Smooth muscle cell (in vitro differentiated cells): ENCODE data around the gene CACNA1G. TPM values are rescaled to one million over a fixed set of nuclear protein-coding genes. Genes with fewer than 3 reads are reported as not detected.

Experiments
- DNase-seq: peaks from one replicate; lab custom pipeline; 2025; ENCODE audit not compliant: unreplicated experiment; lab: John Stamatoyannopoulos, UW
- H2AFZ ChIP-seq: fragments of 200-600 bp; sonication (generic); 2 replicates; pipeline ENCODE4 v1.6.0; 2016; ENCODE audit warnings: antibody characterized with exemption, low read depth, mild to moderate bottlenecking
- H3F3A ChIP-seq: fragments of 200-600 bp; sonication (generic); 2 replicates; pipeline ENCODE4 v1.6.0; 2017; ENCODE audit warnings: antibody characterized with exemption, low read depth
- H3K27ac ChIP-seq: fragments of 200-600 bp; sonication (generic); 2 replicates; pipeline ENCODE4 v1.5.1; 2016; ENCODE audit warnings: low read depth, mild to moderate bottlenecking
- H3K27me3 ChIP-seq: fragments of 200-600 bp; sonication (generic); 2 replicates; pipeline ENCODE4 v1.6.1; 2016; ENCODE audit warnings: low read depth, mild to moderate bottlenecking
- H3K36me3 ChIP-seq: fragments of 200-600 bp; sonication (generic); 2 replicates; pipeline ENCODE4 v1.5.1; 2016; ENCODE audit warnings: low read depth
- H3K4me1 ChIP-seq: fragments of 200-600 bp; sonication (generic); 2 replicates; pipeline ENCODE4 v1.5.1; 2016; ENCODE audit warnings: low read depth
- H3K4me2 ChIP-seq: fragments of 200-600 bp; sonication (generic); 2 replicates; pipeline ENCODE4 v1.6.0; 2016; ENCODE audit warnings: mild to moderate bottlenecking
- H3K4me3 ChIP-seq: fragments of 200-600 bp; sonication (generic); 2 replicates; pipeline ENCODE4 v1.5.1; 2016; ENCODE audit warnings: mild to moderate bottlenecking
- H3K79me2 ChIP-seq: fragments of 200-600 bp; sonication (generic); 2 replicates; pipeline ENCODE4 v1.6.0; 2016; ENCODE audit warnings: low read depth, mild to moderate bottlenecking
- H3K9ac ChIP-seq: fragments of 200-600 bp; sonication (generic); 2 replicates; pipeline ENCODE4 v1.6.0; 2016; ENCODE audit warnings: low read depth
- H3K9me3 ChIP-seq: fragments of 200-600 bp; sonication (generic); replicated peaks from 2 replicates; pipeline ENCODE4 v1.5.1; 2016; ENCODE audit warnings: low read depth
- H4K20me1 ChIP-seq: fragments of 200-600 bp; sonication (generic); 2 replicates; pipeline ENCODE4 v1.6.0; 2016; ENCODE audit warnings: low read depth
- WGBS: methylation state at CpG from one replicate; pipeline ENCODE4 v1.1.7; 2016; ENCODE audit warnings: low lambda C conversion rate; 5-methylcytosine and 5-hydroxymethylcytosine counted together
- polyA plus RNA-seq: library from polyadenylated mRNA; unstranded; fragments of >200 nt; fragmentation: Nextera tagmentation; extraction: Ambion mirVana; gene quantifications from 2 replicates; pipeline ENCODE4 v1.2.1, GENCODE V29; 2016
- total RNA-seq: library from RNA; depleted of rRNA; stranded (reverse); fragments of >200 nt; gene quantifications from 2 replicates; pipeline ENCODE4 v1.2.3, GENCODE V29; 2014
- TF ChIP-seq, protein P1 (sequence below): fragments of 200-600 bp; sonication (generic); IDR thresholded peaks from 2 replicates; pipeline ENCODE4 v1.5.1; 2017; ENCODE audit warnings: borderline replicate concordance, mild to moderate bottlenecking, antibody characterized with exemption; ENCODE audit not compliant: insufficient read depth, poor library complexity, severe bottlenecking

The CACNA1G gene
- total and polyA plus RNA-seq, 2 experiments from 2014 or later, result 1.6 to 1.7 TPM

DNA sequence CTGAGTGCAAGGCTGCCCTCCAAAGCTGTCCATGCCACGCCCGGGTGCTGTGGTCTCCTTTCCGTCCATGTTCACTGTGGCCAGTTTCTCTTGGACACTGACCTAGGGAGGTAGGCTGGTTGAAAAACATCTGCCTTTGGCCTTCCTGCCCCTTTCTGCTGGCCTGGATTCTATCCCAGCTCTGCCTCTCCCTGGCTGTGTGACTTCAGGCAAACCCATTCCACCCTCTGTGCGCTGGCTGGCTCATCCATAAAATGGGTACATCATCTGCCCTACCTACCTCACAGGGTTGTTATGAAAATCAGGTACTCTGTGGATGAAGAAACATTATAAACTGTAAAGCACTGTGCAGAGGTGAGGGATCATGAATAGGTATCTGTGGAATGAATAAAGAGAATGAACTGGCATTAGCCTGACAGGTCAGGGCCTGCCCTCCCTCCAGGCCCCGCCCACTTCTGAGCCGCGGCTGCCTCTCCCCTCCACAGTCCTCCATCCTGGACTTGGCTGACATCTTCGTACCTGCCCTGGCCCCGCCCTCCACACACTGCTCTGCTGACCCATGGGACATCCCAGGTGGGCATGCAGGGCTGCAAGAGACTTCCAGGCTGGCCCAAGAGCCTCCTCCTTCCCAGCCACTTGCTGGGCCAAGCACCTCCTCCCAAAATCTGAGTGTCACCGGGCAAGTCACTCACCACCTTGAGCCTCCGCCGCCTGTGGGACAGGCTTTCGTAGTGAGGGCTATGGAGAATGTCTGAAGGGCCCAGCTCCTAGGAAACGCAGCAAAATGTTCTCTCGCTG, 20.6 kb upstream of the CACNA1G start:
- Histone ChIP-seq H3K9me3 (no peaks in the 10 kb centered on the region), H2AFZ (no peak overlapping the region), H3K36me3 (no peaks in the 10 kb centered on the region), H3K4me2 (no peak overlapping the region), H3K4me1 (peaks cover 14% of the 10 kb centered on the region), H3F3A (no peaks in the 10 kb centered on the region), H3K9ac (no peak overlapping the region), H3K27me3 (no peaks in the 10 kb centered on the region), H3K27ac (no peak overlapping the region), H3K79me2 (no peaks in the 10 kb centered on the region), H4K20me1 (no peaks in the 10 kb centered on the region), H3K4me3 (no peak overlapping the region)
- DNase-seq, result no peak
- 78% methylated on average over 14 of the region's 15 CpGs for WGBS
- TF ChIP-seq, protein P1, sequence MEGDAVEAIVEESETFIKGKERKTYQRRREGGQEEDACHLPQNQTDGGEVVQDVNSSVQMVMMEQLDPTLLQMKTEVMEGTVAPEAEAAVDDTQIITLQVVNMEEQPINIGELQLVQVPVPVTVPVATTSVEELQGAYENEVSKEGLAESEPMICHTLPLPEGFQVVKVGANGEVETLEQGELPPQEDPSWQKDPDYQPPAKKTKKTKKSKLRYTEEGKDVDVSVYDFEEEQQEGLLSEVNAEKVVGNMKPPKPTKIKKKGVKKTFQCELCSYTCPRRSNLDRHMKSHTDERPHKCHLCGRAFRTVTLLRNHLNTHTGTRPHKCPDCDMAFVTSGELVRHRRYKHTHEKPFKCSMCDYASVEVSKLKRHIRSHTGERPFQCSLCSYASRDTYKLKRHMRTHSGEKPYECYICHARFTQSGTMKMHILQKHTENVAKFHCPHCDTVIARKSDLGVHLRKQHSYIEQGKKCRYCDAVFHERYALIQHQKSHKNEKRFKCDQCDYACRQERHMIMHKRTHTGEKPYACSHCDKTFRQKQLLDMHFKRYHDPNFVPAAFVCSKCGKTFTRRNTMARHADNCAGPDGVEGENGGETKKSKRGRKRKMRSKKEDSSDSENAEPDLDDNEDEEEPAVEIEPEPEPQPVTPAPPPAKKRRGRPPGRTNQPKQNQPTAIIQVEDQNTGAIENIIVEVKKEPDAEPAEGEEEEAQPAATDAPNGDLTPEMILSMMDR, result no peak

- Histone ChIP-seq H3K27ac (no peak overlapping the region), H3K4me1 (peaks cover 14% of the 10 kb centered on the region), H3K9ac (no peak overlapping the region), H3K4me3 (peak overlapping the region; percentile 53), H2AFZ (no peak overlapping the region), H4K20me1 (no peaks in the 10 kb centered on the region), H3K27me3 (no peaks in the 10 kb centered on the region), H3K36me3 (no peaks in the 10 kb centered on the region), H3K4me2 (peak overlapping the region; percentile 86), H3K79me2 (no peaks in the 10 kb centered on the region), H3K9me3 (no peaks in the 10 kb centered on the region), H3F3A (no peaks in the 10 kb centered on the region)
- 96% methylated on average over 8 of the region's 11 CpGs for WGBS
- DNase-seq, result no peak
- TF ChIP-seq, protein P1, result no peak
These were observed 19.7 kb upstream of the CACNA1G start for GRCh38 chr17:50540560-50541401.

- H3K4me3 ChIP-seq, result peak overlapping the region; percentile 53
- no peak for DNase-seq
- peak overlapping the region; percentile 76 for H2AFZ ChIP-seq
- no peaks in the 10 kb centered on the region for H4K20me1 ChIP-seq
- peak overlapping the region; percentile 86 for H3K4me2 ChIP-seq
- peaks cover 14% of the 10 kb centered on the region for H3K4me1 ChIP-seq
- 81% methylated on average over 9 of the region's 9 CpGs for WGBS
- H3K36me3 ChIP-seq, result no peaks in the 10 kb centered on the region
- no peaks in the 10 kb centered on the region for H3K9me3 ChIP-seq
- peak overlapping the region; percentile 39 for H3K9ac ChIP-seq
- no peaks in the 10 kb centered on the region for H3K79me2 ChIP-seq
- H3F3A ChIP-seq, result no peaks in the 10 kb centered on the region
- no peaks in the 10 kb centered on the region for H3K27me3 ChIP-seq
- H3K27ac ChIP-seq, result peak overlapping the region; percentile 2
- TF ChIP-seq, protein P1, result no peak
These were observed 19.2 kb upstream of the CACNA1G start for GRCh38 chr17:50541402-50541715.
